Glutamatergic neuron (in vitro differentiated cells): ENCODE measurements around the gene SMPDL3B. TPM values are rescaled to one million over a fixed set of nuclear protein-coding genes. Genes with fewer than 3 reads are reported as not detected.

ENCODE experiments used
- DNase-seq: peaks from one replicate; pipeline ENCODE4 v3.0.0; 2022
- H3K27ac Mint-ChIP-seq: one replicate; pipeline ENCODE4 v1.8.0; 2020; ENCODE audit warnings: mild to moderate bottlenecking, mixed read lengths, inconsistent platforms; ENCODE audit not compliant: unreplicated experiment
- H3K27me3 Mint-ChIP-seq: one replicate; pipeline ENCODE4 v1.8.0; 2020; ENCODE audit warnings: mild to moderate bottlenecking, moderate library complexity, mixed read lengths, inconsistent platforms; ENCODE audit not compliant: unreplicated experiment
- H3K36me3 Mint-ChIP-seq: one replicate; pipeline ENCODE4 v1.8.0; 2020; ENCODE audit warnings: mild to moderate bottlenecking, mixed read lengths, inconsistent platforms; ENCODE audit not compliant: unreplicated experiment
- H3K4me1 Mint-ChIP-seq: one replicate; pipeline ENCODE4 v1.8.0; 2020; ENCODE audit warnings: mild to moderate bottlenecking, low read depth, mixed read lengths, inconsistent platforms; ENCODE audit not compliant: unreplicated experiment
- H3K4me3 Mint-ChIP-seq: one replicate; pipeline ENCODE4 v1.8.0; 2020; ENCODE audit warnings: mild to moderate bottlenecking, mixed read lengths, inconsistent platforms; ENCODE audit not compliant: unreplicated experiment
- H3K9me3 Mint-ChIP-seq: one replicate; pipeline ENCODE4 v1.8.0; 2020; ENCODE audit warnings: mild to moderate bottlenecking, moderate library complexity, mixed read lengths, inconsistent platforms; ENCODE audit not compliant: unreplicated experiment
- CTCF ChIP-seq: fragments of 200-600 bp; sonication (generic); IDR thresholded peaks from one replicate; pipeline ENCODE4 v1.5.0; 2021; ENCODE audit not compliant: partially characterized antibody, unreplicated experiment
- total RNA-seq: library from RNA; stranded (reverse); fragmentation: NEBNext Ultra II Directional; extraction: Animal tissue kit (Norgen Biotek cat#: 25700); gene quantifications from one replicate; pipeline ENCODE4 v1.2.1, GENCODE V29; 2021; ENCODE audit not compliant: unreplicated experiment

The SMPDL3B gene
- total RNA-seq, 1 donor from 2014 or later, result not detected

- Mint-ChIP-seq H3K4me3 (no peak overlapping the region), H3K27me3 (peaks cover 2% of the 10 kb centered on the region), H3K27ac (no peak overlapping the region), H3K36me3 (no peaks in the 10 kb centered on the region), H3K4me1 (no peaks in the 10 kb centered on the region), H3K9me3 (no peaks in the 10 kb centered on the region)
- TF ChIP-seq CTCF, result no peak
- DNase-seq, result no peak
Measured at GRCh38 chr1:27886744-27887143, 48.1 kb upstream of the SMPDL3B start.

DNA sequence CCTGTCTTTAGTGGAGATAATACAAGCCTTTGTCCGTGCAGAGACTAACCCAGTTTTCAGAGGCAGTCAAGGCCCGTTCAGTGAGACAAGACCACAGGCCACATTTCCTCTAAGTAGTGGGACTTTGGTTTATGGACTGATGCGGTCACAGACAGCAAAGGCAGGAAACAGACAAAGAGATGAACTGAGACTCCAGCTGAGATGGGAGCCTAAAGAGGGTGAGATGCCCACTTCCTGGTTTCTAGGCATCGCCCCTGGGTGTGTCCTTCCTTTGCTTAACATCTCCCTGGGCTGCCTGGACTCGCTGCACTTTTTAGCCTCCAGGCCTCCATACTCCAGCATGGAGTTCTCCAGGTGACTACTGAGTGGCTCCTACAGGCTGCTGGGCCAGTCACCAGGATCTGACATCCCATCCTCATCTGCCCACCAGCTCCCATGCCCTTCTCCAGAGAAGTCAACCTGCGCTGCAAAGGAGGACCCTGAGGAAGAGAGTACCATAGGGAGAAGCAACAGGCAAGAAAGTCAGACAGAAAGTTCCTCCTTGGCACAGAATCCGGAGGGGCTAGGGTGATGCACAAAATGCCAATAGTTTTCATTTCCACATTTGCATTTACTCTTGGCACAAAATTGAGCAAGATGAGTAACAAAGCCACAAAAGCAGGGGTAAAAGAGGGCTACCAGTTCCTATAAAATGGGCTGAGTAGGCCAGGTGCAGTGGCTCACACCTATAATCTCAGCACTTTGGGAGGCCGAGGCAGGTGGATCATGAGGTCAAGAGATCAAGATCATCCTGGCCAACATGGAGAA, 47.4 kb upstream of the SMPDL3B start:
- H3K27me3 Mint-ChIP-seq, result peaks cover 2% of the 10 kb centered on the region
- DNase-seq, result no peak
- H3K4me3 Mint-ChIP-seq, result no peak overlapping the region
- no peaks in the 10 kb centered on the region for H3K4me1 Mint-ChIP-seq
- H3K27ac Mint-ChIP-seq, result no peak overlapping the region
- H3K36me3 Mint-ChIP-seq, result no peaks in the 10 kb centered on the region
- TF ChIP-seq CTCF, result no peak
- H3K9me3 Mint-ChIP-seq, result no peaks in the 10 kb centered on the region

DNA sequence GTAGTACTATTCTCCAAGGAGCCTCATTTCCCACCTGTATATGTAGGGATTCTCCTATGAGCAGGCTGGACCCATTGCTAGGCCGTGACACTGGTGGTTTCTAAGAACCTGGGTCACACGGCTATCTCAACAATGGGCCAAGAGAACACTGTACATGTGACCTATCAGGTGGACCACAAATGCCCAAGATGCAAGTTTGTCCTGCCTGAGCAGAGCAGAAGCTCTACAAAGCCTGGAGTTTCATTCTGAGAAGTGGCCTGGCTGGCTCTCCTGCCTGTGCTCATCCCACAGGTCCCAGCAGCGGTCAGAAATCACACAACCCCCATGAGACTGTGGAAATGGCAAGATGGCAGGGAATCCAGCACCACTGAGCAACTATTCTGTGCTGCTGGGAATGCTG, 45.3 kb upstream of the SMPDL3B start:
- Mint-ChIP-seq H3K4me3 (no peak overlapping the region), H3K27ac (no peak overlapping the region)

DNA sequence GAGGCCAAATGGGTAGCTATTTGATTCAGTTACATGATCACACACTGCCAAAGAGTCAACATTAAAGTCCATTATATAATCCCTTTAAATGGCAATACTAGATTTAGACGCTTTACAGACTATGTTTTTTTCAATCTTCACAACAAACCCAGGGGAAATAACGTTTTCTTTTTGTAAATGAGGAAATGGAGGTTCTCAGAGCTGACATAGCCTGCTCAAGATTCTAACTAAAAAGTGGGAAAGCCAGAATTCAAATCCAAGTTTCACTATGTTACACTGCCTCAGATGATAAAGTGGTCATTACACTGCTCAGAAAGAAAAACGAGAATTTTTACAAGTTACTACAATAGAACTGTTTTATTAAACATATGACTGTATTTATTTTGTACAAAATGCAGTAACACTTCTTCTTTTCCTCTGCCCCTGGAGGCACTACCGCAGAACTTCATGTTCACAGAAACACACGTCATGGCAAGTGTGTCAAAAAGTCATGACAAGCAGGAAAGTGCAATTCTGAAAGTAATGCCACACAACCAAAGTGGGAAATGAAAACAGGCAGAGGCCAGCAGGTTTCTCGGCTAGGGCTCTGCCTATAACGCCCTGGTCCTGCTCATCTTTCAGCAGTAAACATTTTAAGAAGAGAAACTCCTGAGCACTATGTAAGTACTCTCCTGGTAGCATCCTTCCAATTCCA, 43.5 kb upstream of the SMPDL3B start:
- no peaks in the 10 kb centered on the region for H3K9me3 Mint-ChIP-seq
- no peaks in the 10 kb centered on the region for H3K27me3 Mint-ChIP-seq
- no peak for TF ChIP-seq CTCF
- no peak overlapping the region for H3K4me3 Mint-ChIP-seq
- H3K4me1 Mint-ChIP-seq, result no peaks in the 10 kb centered on the region
- H3K27ac Mint-ChIP-seq, result no peak overlapping the region
- DNase-seq, result no peak
- no peaks in the 10 kb centered on the region for H3K36me3 Mint-ChIP-seq

More for the DNA sequence above, 45.3 kb upstream of the SMPDL3B start:
- TF ChIP-seq CTCF, result no peak
- H3K9me3 Mint-ChIP-seq, result no peaks in the 10 kb centered on the region
- H3K4me1 Mint-ChIP-seq, result no peaks in the 10 kb centered on the region
- no peaks in the 10 kb centered on the region for H3K27me3 Mint-ChIP-seq
- DNase-seq, result no peak
- no peaks in the 10 kb centered on the region for H3K36me3 Mint-ChIP-seq

DNA sequence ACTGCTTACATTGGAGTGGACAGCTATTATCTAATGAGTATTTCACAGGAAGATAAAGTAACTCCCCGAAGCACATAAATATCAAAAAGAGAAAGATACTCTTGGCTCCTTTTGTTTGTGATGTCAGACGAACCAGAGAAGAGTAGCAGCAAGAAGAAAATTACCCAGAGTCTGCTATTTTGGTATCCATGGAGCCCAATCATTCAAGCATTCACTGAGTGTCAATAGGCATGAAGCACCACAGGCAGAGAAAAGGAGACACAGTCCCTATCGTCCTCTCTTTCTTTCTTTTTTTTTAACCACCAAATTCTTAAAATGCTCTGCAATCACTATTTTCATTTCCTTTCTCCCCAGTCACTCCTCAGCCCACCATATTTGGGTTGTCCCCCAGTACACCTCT, 40.3 kb upstream of the SMPDL3B start:
- Mint-ChIP-seq H3K27me3 (no peaks in the 10 kb centered on the region), H3K36me3 (no peaks in the 10 kb centered on the region), H3K4me1 (no peaks in the 10 kb centered on the region), H3K4me3 (no peak overlapping the region), H3K27ac (no peak overlapping the region), H3K9me3 (no peaks in the 10 kb centered on the region)
- no peak for DNase-seq
- no peak for TF ChIP-seq CTCF
